GM23338 (cell line): ENCODE results near the gene PSMD5. TPM values are rescaled to one million over a fixed set of nuclear protein-coding genes. Genes with fewer than 3 reads are reported as not detected.

ENCODE experiments used
- ATAC-seq: fragments of 200-7000 bp; cut with Tn5 transposase; 3 replicates; pipeline ENCODE4 v1.9.1; 2020
- DNase-seq: peaks from one replicate; pipeline ENCODE4 v3.0.0-alpha.2; 2015; ENCODE audit warnings: low spot score
- H2AFZ ChIP-seq: fragments of 200-600 bp; sonication (generic); 2 replicates; pipeline ENCODE4 v1.8.0; 2016; ENCODE audit warnings: antibody characterized with exemption, mild to moderate bottlenecking, moderate library complexity
- H3F3A ChIP-seq: fragments of 200-600 bp; sonication (generic); replicated peaks from 2 replicates; pipeline ENCODE4 v1.8.0; 2017; ENCODE audit warnings: antibody characterized with exemption, mixed run types, low read depth
- H3K27ac ChIP-seq: fragments of 200-600 bp; sonication (generic); 2 replicates; pipeline ENCODE4 v1.6.1; 2016; ENCODE audit warnings: low read depth
- H3K27me3 ChIP-seq: fragments of 200-600 bp; sonication (generic); 2 replicates; pipeline ENCODE4 v1.8.0; 2016; ENCODE audit warnings: mild to moderate bottlenecking, mixed run types, moderate library complexity; ENCODE audit not compliant: insufficient read depth
- H3K36me3 ChIP-seq: fragments of 200-600 bp; sonication (generic); 2 replicates; pipeline ENCODE4 v1.8.0; 2016; ENCODE audit warnings: mild to moderate bottlenecking; ENCODE audit not compliant: insufficient read depth
- H3K4me1 ChIP-seq: fragments of 200-600 bp; sonication (generic); 2 replicates; pipeline ENCODE4 v1.8.0; 2016; ENCODE audit warnings: mild to moderate bottlenecking, moderate library complexity; ENCODE audit not compliant: insufficient read depth
- H3K4me2 ChIP-seq: fragments of 200-600 bp; sonication (generic); 2 replicates; pipeline ENCODE4 v1.7.1; 2017; ENCODE audit warnings: mixed run types
- H3K4me3 ChIP-seq: fragments of 200-600 bp; sonication (generic); 2 replicates; pipeline ENCODE4 v1.6.1; 2016; ENCODE audit warnings: mixed run types
- H3K79me2 ChIP-seq: fragments of 200-600 bp; sonication (generic); replicated peaks from 2 replicates; pipeline ENCODE4 v1.8.0; 2017; ENCODE audit warnings: mild to moderate bottlenecking; ENCODE audit not compliant: insufficient read depth
- H3K9me2 ChIP-seq: fragments of 200-600 bp; sonication (generic); 2 replicates; pipeline ENCODE4 v1.8.0; 2017; ENCODE audit not compliant: insufficient read depth
- H4K20me1 ChIP-seq: fragments of 200-600 bp; sonication (generic); replicated peaks from 2 replicates; pipeline ENCODE4 v1.8.0; 2017; ENCODE audit warnings: mild to moderate bottlenecking; ENCODE audit not compliant: insufficient read depth
- H3K27ac Mint-ChIP-seq: 2 replicates; pipeline ENCODE4 v1.8.0; 2020; ENCODE audit warnings: inconsistent platforms, mild to moderate bottlenecking, moderate library complexity, mixed read lengths
- H3K27me3 Mint-ChIP-seq: 3 replicates; pipeline ENCODE4 v1.8.0; 2022; ENCODE audit warnings: low read depth, mild to moderate bottlenecking, moderate library complexity, mixed read lengths, inconsistent platforms; ENCODE audit not compliant: insufficient read depth, poor library complexity
- H3K36me3 Mint-ChIP-seq: 3 replicates; pipeline ENCODE4 v1.8.0; 2021; ENCODE audit warnings: low read depth, mild to moderate bottlenecking, inconsistent platforms, moderate library complexity, mixed read lengths
- H3K4me1 Mint-ChIP-seq: 3 replicates; pipeline ENCODE4 v1.8.0; 2020; ENCODE audit warnings: mild to moderate bottlenecking, inconsistent platforms, mixed read lengths
- H3K4me3 Mint-ChIP-seq: 3 replicates; pipeline ENCODE4 v1.8.0; 2021; ENCODE audit warnings: moderate library complexity, mild to moderate bottlenecking, inconsistent platforms, mixed read lengths
- H3K9me3 Mint-ChIP-seq: 3 replicates; pipeline ENCODE4 v1.8.0; 2020; ENCODE audit warnings: moderate library complexity, mild to moderate bottlenecking, inconsistent platforms, mixed read lengths
- CREB1 ChIP-seq: fragments of 250-450 bp; sonication (Bioruptor Pico); IDR thresholded peaks from 2 replicates; pipeline ENCODE4 v1.5.0; 2020; ENCODE audit warnings: low read depth, mild to moderate bottlenecking, moderate library complexity
- CTCF ChIP-seq, 2 experiments: fragments of 200-600 bp in 1 of 2; sonication (generic) in 1 of 2; conservative IDR thresholded peaks; 2 replicates each; pipeline versions ENCODE4 v1.5.1 to v1.6.1; 2016 to 2017; ENCODE audit warnings: antibody characterized with exemption in 2 of 2, low read depth in 2 of 2, mild to moderate bottlenecking in 2 of 2, moderate library complexity in 1 of 2
- ETS1 ChIP-seq: IDR thresholded peaks from 2 replicates; pipeline ENCODE4 v1.6.1; 2016; ENCODE audit warnings: antibody characterized with exemption
- EZH2 ChIP-seq: fragments of 200-600 bp; sonication (generic); IDR thresholded peaks from one replicate; pipeline ENCODE4 v1.8.0; 2017; ENCODE audit warnings: antibody characterized with exemption, mild to moderate bottlenecking, low read depth; ENCODE audit not compliant: unreplicated experiment
- EZH2phosphoT487 ChIP-seq: fragments of 200-600 bp; sonication (generic); IDR thresholded peaks from one replicate; pipeline ENCODE4 v1.8.1; 2018; ENCODE audit warnings: antibody characterized with exemption; ENCODE audit not compliant: unreplicated experiment
- JUNB ChIP-seq: IDR thresholded peaks from one replicate; pipeline ENCODE4 v1.6.1; 2016; ENCODE audit warnings: antibody characterized with exemption; ENCODE audit not compliant: unreplicated experiment
- NANOG ChIP-seq: IDR thresholded peaks from 2 replicates; pipeline ENCODE4 v1.6.1; 2016; ENCODE audit warnings: antibody characterized with exemption, borderline replicate concordance
- POLR2AphosphoS5 ChIP-seq: IDR thresholded peaks from 2 replicates; pipeline ENCODE4 v1.6.1; 2016; ENCODE audit warnings: antibody characterized with exemption, low read depth
- STAT1 ChIP-seq: IDR thresholded peaks from one replicate; pipeline ENCODE4 v1.6.1; 2016; ENCODE audit warnings: antibody characterized with exemption; ENCODE audit not compliant: unreplicated experiment
- ZNF114 ChIP-seq: fragments of 250-450 bp; sonication (Bioruptor Pico); IDR thresholded peaks from 2 replicates; pipeline ENCODE4 v1.5.0; 2020; ENCODE audit warnings: mild to moderate bottlenecking, moderate library complexity
- ZNF331 ChIP-seq: fragments of 250-450 bp; sonication (Bioruptor Pico); IDR thresholded peaks from 2 replicates; pipeline ENCODE4 v1.5.0; 2020; ENCODE audit warnings: low read depth, mild to moderate bottlenecking, moderate library complexity
- polyA plus RNA-seq: library from polyadenylated mRNA; unstranded; fragments of >200 nt; fragmentation: Nextera tagmentation; extraction: Ambion mirVana; gene quantifications from 2 replicates; pipeline ENCODE4 v1.2.1, GENCODE V29; 2016
- total RNA-seq: library from RNA; depleted of rRNA; stranded (reverse); fragments of >200 nt; shearing (Covaris generic); gene quantifications from 2 replicates; pipeline ENCODE4 v1.2.3, GENCODE V29; 2014
- TF ChIP-seq, protein P1 (sequence below): IDR thresholded peaks from one replicate; pipeline ENCODE4 v1.6.1; 2018; ENCODE audit warnings: antibody characterized with exemption; ENCODE audit not compliant: unreplicated experiment
- TF ChIP-seq, protein P2 (sequence below): fragments of 250-450 bp; sonication (Bioruptor Pico); IDR thresholded peaks from 2 replicates; pipeline ENCODE4 v1.5.0; 2020; ENCODE audit warnings: mild to moderate bottlenecking, moderate library complexity

Gene PSMD5
- total and polyA plus RNA-seq, 2 experiments from 2014 or later, result 23.9 to 40.5 TPM

GRCh38 chr9:120781236-120781635, 61.5 kb downstream of the PSMD5 start:
- Histone ChIP-seq H3K27ac (no peak overlapping the region), H2AFZ (no peak overlapping the region), H3K4me3 (no peak overlapping the region), H3K9me2 (no peaks in the 10 kb centered on the region), H3K4me2 (no peak overlapping the region), H3F3A (no peaks in the 10 kb centered on the region; the same call in 1 of the 2 replicates), H3K79me2 (peaks cover 76% of the 10 kb centered on the region), H4K20me1 (peaks cover 17% of the 10 kb centered on the region), H3K4me1 (no peaks in the 10 kb centered on the region), H3K36me3 (peaks cover 13% of the 10 kb centered on the region; the same call in 1 of the 2 replicates), H3K27me3 (no peaks in the 10 kb centered on the region)
- TF ChIP-seq CREB1 (CRISPR knock-in tag) (no peak), ZNF331 (CRISPR knock-in tag) (no peak), ETS1 (no peak), CTCF (conservative IDR thresholded peaks at IDR 0.05; ENCODE audit: low read depth in 2 of 2) (no peak), STAT1 (no peak), EZH2phosphoT487 (no peak), NANOG (no peak), POLR2AphosphoS5 (no peak), ZNF114 (no peak), JUNB (no peak), EZH2 (no peak)
- TF ChIP-seq, protein P1, sequence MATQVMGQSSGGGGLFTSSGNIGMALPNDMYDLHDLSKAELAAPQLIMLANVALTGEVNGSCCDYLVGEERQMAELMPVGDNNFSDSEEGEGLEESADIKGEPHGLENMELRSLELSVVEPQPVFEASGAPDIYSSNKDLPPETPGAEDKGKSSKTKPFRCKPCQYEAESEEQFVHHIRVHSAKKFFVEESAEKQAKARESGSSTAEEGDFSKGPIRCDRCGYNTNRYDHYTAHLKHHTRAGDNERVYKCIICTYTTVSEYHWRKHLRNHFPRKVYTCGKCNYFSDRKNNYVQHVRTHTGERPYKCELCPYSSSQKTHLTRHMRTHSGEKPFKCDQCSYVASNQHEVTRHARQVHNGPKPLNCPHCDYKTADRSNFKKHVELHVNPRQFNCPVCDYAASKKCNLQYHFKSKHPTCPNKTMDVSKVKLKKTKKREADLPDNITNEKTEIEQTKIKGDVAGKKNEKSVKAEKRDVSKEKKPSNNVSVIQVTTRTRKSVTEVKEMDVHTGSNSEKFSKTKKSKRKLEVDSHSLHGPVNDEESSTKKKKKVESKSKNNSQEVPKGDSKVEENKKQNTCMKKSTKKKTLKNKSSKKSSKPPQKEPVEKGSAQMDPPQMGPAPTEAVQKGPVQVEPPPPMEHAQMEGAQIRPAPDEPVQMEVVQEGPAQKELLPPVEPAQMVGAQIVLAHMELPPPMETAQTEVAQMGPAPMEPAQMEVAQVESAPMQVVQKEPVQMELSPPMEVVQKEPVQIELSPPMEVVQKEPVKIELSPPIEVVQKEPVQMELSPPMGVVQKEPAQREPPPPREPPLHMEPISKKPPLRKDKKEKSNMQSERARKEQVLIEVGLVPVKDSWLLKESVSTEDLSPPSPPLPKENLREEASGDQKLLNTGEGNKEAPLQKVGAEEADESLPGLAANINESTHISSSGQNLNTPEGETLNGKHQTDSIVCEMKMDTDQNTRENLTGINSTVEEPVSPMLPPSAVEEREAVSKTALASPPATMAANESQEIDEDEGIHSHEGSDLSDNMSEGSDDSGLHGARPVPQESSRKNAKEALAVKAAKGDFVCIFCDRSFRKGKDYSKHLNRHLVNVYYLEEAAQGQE, result no peak
- TF ChIP-seq, protein P2, sequence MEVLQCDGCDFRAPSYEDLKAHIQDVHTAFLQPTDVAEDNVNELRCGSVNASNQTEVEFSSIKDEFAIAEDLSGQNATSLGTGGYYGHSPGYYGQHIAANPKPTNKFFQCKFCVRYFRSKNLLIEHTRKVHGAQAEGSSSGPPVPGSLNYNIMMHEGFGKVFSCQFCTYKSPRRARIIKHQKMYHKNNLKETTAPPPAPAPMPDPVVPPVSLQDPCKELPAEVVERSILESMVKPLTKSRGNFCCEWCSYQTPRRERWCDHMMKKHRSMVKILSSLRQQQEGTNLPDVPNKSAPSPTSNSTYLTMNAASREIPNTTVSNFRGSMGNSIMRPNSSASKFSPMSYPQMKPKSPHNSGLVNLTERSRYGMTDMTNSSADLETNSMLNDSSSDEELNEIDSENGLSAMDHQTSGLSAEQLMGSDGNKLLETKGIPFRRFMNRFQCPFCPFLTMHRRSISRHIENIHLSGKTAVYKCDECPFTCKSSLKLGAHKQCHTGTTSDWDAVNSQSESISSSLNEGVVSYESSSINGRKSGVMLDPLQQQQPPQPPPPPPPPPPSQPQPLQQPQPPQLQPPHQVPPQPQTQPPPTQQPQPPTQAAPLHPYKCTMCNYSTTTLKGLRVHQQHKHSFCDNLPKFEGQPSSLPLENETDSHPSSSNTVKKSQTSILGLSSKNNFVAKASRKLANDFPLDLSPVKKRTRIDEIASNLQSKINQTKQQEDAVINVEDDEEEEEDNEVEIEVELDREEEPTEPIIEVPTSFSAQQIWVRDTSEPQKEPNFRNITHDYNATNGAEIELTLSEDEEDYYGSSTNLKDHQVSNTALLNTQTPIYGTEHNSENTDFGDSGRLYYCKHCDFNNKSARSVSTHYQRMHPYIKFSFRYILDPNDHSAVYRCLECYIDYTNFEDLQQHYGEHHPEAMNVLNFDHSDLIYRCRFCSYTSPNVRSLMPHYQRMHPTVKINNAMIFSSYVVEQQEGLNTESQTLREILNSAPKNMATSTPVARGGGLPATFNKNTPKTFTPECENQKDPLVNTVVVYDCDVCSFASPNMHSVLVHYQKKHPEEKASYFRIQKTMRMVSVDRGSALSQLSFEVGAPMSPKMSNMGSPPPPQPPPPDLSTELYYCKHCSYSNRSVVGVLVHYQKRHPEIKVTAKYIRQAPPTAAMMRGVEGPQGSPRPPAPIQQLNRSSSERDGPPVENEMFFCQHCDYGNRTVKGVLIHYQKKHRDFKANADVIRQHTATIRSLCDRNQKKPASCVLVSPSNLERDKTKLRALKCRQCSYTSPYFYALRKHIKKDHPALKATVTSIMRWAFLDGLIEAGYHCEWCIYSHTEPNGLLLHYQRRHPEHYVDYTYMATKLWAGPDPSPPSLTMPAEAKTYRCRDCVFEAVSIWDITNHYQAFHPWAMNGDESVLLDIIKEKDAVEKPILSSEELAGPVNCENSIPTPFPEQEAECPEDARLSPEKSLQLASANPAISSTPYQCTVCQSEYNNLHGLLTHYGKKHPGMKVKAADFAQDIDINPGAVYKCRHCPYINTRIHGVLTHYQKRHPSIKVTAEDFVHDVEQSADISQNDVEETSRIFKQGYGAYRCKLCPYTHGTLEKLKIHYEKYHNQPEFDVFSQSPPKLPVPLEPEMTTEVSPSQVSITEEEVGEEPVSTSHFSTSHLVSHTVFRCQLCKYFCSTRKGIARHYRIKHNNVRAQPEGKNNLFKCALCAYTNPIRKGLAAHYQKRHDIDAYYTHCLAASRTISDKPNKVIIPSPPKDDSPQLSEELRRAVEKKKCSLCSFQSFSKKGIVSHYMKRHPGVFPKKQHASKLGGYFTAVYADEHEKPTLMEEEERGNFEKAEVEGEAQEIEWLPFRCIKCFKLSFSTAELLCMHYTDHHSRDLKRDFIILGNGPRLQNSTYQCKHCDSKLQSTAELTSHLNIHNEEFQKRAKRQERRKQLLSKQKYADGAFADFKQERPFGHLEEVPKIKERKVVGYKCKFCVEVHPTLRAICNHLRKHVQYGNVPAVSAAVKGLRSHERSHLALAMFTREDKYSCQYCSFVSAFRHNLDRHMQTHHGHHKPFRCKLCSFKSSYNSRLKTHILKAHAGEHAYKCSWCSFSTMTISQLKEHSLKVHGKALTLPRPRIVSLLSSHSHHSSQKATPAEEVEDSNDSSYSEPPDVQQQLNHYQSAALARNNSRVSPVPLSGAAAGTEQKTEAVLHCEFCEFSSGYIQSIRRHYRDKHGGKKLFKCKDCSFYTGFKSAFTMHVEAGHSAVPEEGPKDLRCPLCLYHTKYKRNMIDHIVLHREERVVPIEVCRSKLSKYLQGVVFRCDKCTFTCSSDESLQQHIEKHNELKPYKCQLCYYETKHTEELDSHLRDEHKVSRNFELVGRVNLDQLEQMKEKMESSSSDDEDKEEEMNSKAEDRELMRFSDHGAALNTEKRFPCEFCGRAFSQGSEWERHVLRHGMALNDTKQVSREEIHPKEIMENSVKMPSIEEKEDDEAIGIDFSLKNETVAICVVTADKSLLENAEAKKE (CRISPR knock-in tag), result no peak
- Mint-ChIP-seq H3K27ac (no peak overlapping the region), H3K4me1 (no peaks in the 10 kb centered on the region), H3K4me3 (no peak overlapping the region), H3K27me3 (peaks cover 2% of the 10 kb centered on the region), H3K36me3 (peaks cover 33% of the 10 kb centered on the region), H3K9me3 (no peaks in the 10 kb centered on the region)
- no peak for DNase-seq
- ATAC-seq, result no peak
